GM23248 (cell line): ENCODE results near the gene CARD14.

Experiments
- EZH2 ChIP-seq: fragments of 200-600 bp; sonication (generic); IDR thresholded peaks from 2 replicates; pipeline ENCODE4 v1.6.1; 2018; ENCODE audit warnings: antibody characterized with exemption, mild to moderate bottlenecking; ENCODE audit not compliant: insufficient read depth, poor library complexity, severe bottlenecking
- EZH2phosphoT487 ChIP-seq: fragments of 200-600 bp; sonication (generic); IDR thresholded peaks from 2 replicates; pipeline ENCODE4 v1.6.1; 2018; ENCODE audit warnings: antibody characterized with exemption, moderate library complexity, mild to moderate bottlenecking, low read depth; ENCODE audit not compliant: insufficient read depth

DNA sequence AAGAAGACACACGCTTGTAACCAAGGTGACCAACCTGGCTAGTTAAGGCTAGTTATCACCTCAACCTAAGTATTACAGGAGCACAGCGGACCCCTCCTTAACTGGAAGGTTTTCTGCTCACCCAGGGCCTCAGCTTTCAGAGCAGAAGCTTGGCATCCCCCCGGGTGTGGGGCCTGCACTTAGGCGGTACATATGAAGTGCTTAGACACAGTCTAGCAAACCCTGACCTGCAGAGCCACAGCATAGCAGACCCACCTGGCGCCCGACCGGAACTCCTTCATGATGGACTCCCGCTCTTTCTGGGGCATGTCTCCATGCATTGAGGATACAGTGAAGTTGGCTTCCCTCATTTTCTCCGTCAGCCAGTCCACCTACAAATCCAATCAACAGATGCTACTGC lies 32.7 kb upstream of the CARD14 start:
- TF ChIP-seq EZH2 (no peak), EZH2phosphoT487 (no peak)
